Parathyroid adenoma (tissue), 2 donors: Measurements from ENCODE around the gene HMCN1.
"Not testable (repeated sequence)": the region's sequence is repeated elsewhere in the genome, so short reads cannot be mapped to it uniquely, and the experiment has no call there.

ENCODE experiments used
- H2AFZ ChIP-seq: fragments of 300-600 bp; sonication (generic); one replicate; pipeline ENCODE4 v1.7.0; 2017; ENCODE audit warnings: antibody characterized with exemption, mild to moderate bottlenecking
- H3K27ac ChIP-seq: fragments of 300-600 bp; sonication (generic); one replicate; pipeline ENCODE4 v1.7.0; 2017
- H3K27me3 ChIP-seq: fragments of 300-600 bp; sonication (generic); one replicate; pipeline ENCODE4 v1.7.0; 2017; ENCODE audit warnings: low read length; ENCODE audit not compliant: control insufficient read depth, insufficient read depth
- H3K36me3 ChIP-seq: fragments of 300-600 bp; sonication (generic); one replicate; pipeline ENCODE4 v1.7.0; 2017; ENCODE audit warnings: low read length; ENCODE audit not compliant: control insufficient read depth, insufficient read depth
- H3K4me1 ChIP-seq: fragments of 300-600 bp; sonication (generic); one replicate; pipeline ENCODE4 v1.7.0; 2017; ENCODE audit warnings: control low read depth
- H3K4me2 ChIP-seq: fragments of 300-600 bp; sonication (generic); one replicate; pipeline ENCODE4 v1.7.0; 2017; ENCODE audit warnings: low read length
- H3K4me3 ChIP-seq: fragments of 300-600 bp; sonication (generic); one replicate; pipeline ENCODE4 v1.7.0; 2017; ENCODE audit warnings: low read depth, low read length
- H3K79me2 ChIP-seq: fragments of 300-600 bp; sonication (generic); one replicate; pipeline ENCODE4 v1.7.0; 2017; ENCODE audit warnings: control low read depth
- H3K9ac ChIP-seq: fragments of 300-600 bp; sonication (generic); one replicate; pipeline ENCODE4 v1.7.0; 2017; ENCODE audit warnings: mild to moderate bottlenecking
- H3K9me3 ChIP-seq: fragments of 300-600 bp; sonication (generic); one replicate; pipeline ENCODE4 v1.7.0; 2017; ENCODE audit warnings: low read length; ENCODE audit not compliant: control insufficient read depth
- TF ChIP-seq, protein P1 (sequence below): fragments of 300-600 bp; sonication (generic); IDR thresholded peaks from one replicate; pipeline ENCODE4 v1.7.0; 2017; ENCODE audit warnings: antibody characterized with exemption, mild to moderate bottlenecking
- donor health status: primary hyperparathyroidism.

Gene HMCN1

DNA sequence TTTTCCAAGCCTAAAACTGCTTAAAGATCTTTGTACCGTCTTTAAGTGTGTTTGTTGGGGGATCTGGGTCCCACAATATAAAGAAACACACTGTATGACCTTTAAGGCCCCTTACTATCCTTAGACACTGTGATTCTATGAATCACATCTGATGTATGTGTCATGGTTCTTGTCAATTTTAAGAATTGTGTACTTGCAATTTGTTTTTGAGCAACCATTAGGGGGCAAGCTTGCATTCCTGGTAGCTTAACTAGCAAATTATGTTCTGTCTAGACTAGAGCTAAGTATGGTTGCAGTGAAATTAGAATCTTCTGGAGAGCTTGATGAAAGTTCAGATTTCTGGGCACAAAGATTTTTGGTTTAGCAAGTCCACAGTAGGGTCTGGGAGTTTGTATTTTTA lies 421.4 kb downstream of the HMCN1 start:
- Histone ChIP-seq H3K9ac (no peak overlapping the region), H3K4me2 (no peak overlapping the region), H3K27me3 (no peaks in the 10 kb centered on the region), H3K79me2 (no peaks in the 10 kb centered on the region), H2AFZ (no peak overlapping the region), H3K36me3 (no peaks in the 10 kb centered on the region), H3K4me1 (no peaks in the 10 kb centered on the region), H3K4me3 (no peak overlapping the region), H3K9me3 (no peaks in the 10 kb centered on the region), H3K27ac (no peak overlapping the region)
- TF ChIP-seq, protein P1, sequence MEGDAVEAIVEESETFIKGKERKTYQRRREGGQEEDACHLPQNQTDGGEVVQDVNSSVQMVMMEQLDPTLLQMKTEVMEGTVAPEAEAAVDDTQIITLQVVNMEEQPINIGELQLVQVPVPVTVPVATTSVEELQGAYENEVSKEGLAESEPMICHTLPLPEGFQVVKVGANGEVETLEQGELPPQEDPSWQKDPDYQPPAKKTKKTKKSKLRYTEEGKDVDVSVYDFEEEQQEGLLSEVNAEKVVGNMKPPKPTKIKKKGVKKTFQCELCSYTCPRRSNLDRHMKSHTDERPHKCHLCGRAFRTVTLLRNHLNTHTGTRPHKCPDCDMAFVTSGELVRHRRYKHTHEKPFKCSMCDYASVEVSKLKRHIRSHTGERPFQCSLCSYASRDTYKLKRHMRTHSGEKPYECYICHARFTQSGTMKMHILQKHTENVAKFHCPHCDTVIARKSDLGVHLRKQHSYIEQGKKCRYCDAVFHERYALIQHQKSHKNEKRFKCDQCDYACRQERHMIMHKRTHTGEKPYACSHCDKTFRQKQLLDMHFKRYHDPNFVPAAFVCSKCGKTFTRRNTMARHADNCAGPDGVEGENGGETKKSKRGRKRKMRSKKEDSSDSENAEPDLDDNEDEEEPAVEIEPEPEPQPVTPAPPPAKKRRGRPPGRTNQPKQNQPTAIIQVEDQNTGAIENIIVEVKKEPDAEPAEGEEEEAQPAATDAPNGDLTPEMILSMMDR, result no peak

DNA sequence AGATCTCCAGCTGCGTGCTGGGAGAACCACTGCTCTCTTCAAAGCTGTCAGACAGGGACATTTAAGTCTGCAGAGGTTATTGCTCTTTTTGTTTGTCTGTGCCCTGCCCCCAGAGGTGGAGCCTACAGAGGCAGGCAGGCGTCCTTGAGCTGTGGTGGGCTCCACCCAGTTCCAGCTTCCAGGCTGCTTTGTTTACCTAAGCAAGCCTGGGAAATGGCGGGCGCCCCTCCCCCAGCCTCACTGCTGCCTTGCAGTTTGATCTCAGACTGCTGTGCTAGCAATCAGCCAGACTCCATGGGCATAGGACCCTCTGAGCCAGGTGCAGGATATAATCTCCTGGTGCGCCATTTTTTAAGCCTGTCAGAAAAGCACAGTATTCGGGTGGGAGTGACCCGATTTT lies 428.7 kb downstream of the HMCN1 start:
- H3K27ac ChIP-seq, H2AFZ ChIP-seq, H3K4me1 ChIP-seq, H3K9ac ChIP-seq, H3K9me3 ChIP-seq, H3K4me2 ChIP-seq, H3K79me2 ChIP-seq, H3K4me3 ChIP-seq, H3K36me3 ChIP-seq, H3K27me3 ChIP-seq: not testable (repeated sequence)

DNA sequence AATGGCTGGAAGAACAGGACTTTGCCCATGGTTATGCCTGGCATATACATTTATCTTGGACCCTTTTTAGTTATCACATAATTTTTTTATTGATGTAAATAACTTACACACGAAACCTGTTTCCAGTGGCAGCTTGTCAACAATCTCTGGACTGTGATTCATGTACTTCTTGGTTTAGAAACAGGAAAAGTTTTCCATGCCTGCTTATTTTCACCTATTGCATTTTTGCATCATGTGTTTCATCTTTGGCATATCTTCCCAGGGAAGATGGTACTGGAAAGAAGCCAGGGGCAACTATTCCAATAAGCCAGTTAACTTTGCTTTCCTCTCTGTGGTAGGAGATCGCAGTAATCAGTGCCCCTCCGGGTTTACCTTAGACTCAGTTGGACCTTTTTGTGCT lies 430.6 kb downstream of the HMCN1 start:
- Histone ChIP-seq H3K4me3 (no peak overlapping the region), H3K79me2 (no peaks in the 10 kb centered on the region), H3K4me1 (no peaks in the 10 kb centered on the region), H3K27ac (no peak overlapping the region), H3K4me2 (no peak overlapping the region), H3K36me3 (no peaks in the 10 kb centered on the region), H2AFZ (no peak overlapping the region), H3K27me3 (no peaks in the 10 kb centered on the region), H3K9ac (no peak overlapping the region), H3K9me3 (no peaks in the 10 kb centered on the region)
- TF ChIP-seq, protein P1, result no peak

DNA sequence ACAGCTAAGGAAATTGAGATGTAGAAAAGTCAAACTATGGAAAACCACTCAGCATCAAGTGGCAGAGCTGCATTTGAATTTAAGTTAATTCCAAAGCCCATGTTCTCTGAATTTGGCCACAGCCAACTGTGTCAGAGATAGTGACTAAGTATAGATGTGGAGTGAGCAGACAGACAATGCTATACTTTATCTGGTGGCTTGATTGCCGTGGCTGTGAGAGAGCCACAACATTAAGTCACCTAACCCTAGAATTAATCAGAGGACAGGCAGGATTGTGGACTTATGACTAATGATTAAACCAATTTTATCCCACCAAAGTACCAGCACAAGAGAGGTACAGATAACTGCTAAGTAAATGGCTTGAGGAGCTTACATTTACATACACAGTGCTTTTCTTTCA lies 431.1 kb downstream of the HMCN1 start:
- H3K9me3 ChIP-seq, result no peaks in the 10 kb centered on the region
- no peak overlapping the region for H2AFZ ChIP-seq
- no peak overlapping the region for H3K4me3 ChIP-seq
- no peak overlapping the region for H3K27ac ChIP-seq
- H3K9ac ChIP-seq, result no peak overlapping the region
- no peaks in the 10 kb centered on the region for H3K79me2 ChIP-seq
- TF ChIP-seq, protein P1, result no peak
- H3K27me3 ChIP-seq, result no peaks in the 10 kb centered on the region
- H3K4me1 ChIP-seq, result no peaks in the 10 kb centered on the region
- H3K4me2 ChIP-seq, result no peak overlapping the region
- no peaks in the 10 kb centered on the region for H3K36me3 ChIP-seq

- TF ChIP-seq, protein P1, result no peak
- Histone ChIP-seq H3K9me3 (no peaks in the 10 kb centered on the region), H3K4me2 (no peak overlapping the region), H3K79me2 (no peaks in the 10 kb centered on the region), H3K27me3 (no peaks in the 10 kb centered on the region), H3K4me1 (no peaks in the 10 kb centered on the region), H3K27ac (no peak overlapping the region), H3K36me3 (no peaks in the 10 kb centered on the region), H3K4me3 (no peak overlapping the region), H2AFZ (no peak overlapping the region), H3K9ac (no peak overlapping the region)
Measured at GRCh38 chr1:186167096-186167668, 433.0 kb downstream of the HMCN1 start.
